Activated naive CD4-positive, alpha-beta T cell treated with anti-CD3 and anti-CD28 coated beads, Interleukin-2, amount 50 U/mL, for 72 hours (primary cell): ENCODE data around the gene CYP3A5. TPM values are rescaled to one million over a fixed set of nuclear protein-coding genes. Genes with fewer than 3 reads are reported as not detected.
A peak's percentile ranks its signal among the peaks of the same experiment; 100 is the strongest.

ENCODE experiments used
- ATAC-seq, 2 donors: fragments of 150-1000 bp; cut with Tn5 transposase; 2 replicates each; pipeline ENCODE4 v1.10.0; 2021; ENCODE audit warnings: mild to moderate bottlenecking in 2 of 2, moderate library complexity in 2 of 2
- DNase-seq, 2 donors: peaks; one replicate each; pipeline ENCODE4 v3.0.0; 2021 to 2022; ENCODE audit warnings: low spot score in 2 of 2
- H3K27ac Mint-ChIP-seq, 2 donors: one replicate each; pipeline ENCODE4 v1.8.0; 2022; ENCODE audit warnings: mild to moderate bottlenecking in 2 of 2, mixed read lengths in 2 of 2
- H3K36me3 Mint-ChIP-seq, 2 donors: one replicate each; pipeline ENCODE4 v1.8.0; 2022; ENCODE audit warnings: mixed read lengths in 2 of 2
- H3K9me3 Mint-ChIP-seq, 2 donors: one replicate each; pipeline ENCODE4 v1.8.0; 2022; ENCODE audit warnings: mixed read lengths in 2 of 2
- total RNA-seq, 2 donors: library from RNA; stranded (reverse); gene quantifications; one replicate each; pipeline ENCODE4 v1.2.3, GENCODE V29; 2022

Gene CYP3A5
- total RNA-seq, 2 donors from 2014 or later = 0.41 TPM; not detected in 1

DNA sequence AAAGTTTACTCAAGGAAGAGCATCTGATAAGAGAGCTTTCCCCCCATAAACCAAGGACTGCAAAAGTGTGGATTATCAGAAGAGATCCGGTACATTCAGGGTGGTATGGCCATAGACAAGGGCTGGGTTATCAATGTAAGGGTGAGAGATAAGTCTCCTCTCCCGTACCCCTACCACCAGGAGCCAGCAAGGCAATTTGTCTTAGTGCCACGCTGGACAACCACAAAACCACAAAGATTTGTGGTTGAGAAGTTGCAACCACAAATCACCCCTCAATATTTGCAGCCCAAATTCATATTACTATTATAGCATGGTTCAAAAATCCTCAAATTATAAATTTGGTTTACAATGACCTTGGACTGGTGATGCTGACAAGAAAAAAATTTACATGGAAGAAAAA is 65.3 kb downstream of the CYP3A5 start:
- H3K27ac Mint-ChIP-seq = peak overlapping the region in 1 of 2 donors; percentile 27
- ATAC-seq = no peak
- DNase-seq = no peak
- peaks cover 9 to 21% of the 10 kb centered on the region in 2 donors for H3K36me3 Mint-ChIP-seq
- H3K9me3 Mint-ChIP-seq = peaks cover 0 to 5% of the 10 kb centered on the region in 2 donors

DNA sequence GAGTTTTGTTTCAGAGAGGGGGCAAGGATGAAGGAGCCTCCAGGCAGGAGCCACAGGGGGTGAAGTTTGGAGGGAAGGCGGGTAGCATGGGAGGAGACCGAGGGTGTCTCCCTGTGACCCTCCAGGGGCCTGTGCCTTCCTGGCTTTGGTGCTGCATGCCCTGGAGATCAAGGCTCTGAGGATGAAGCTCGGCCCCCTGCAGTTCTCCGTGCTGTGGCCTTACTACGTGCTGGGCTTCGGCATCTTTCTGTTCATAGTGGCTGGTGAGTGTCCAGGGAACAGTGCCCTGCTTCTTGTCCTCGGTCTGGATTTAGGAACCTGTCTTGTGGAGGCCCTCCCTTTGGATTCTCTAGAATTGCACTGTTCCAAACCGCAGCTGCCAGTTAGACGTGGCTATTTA is 72.2 kb downstream of the CYP3A5 start:
- ATAC-seq (no peak), DNase-seq (no peak)
- no peaks in the 10 kb centered on the region for H3K36me3 Mint-ChIP-seq
- no peak overlapping the region for H3K27ac Mint-ChIP-seq
- H3K9me3 Mint-ChIP-seq = no peaks in the 10 kb centered on the region

DNA sequence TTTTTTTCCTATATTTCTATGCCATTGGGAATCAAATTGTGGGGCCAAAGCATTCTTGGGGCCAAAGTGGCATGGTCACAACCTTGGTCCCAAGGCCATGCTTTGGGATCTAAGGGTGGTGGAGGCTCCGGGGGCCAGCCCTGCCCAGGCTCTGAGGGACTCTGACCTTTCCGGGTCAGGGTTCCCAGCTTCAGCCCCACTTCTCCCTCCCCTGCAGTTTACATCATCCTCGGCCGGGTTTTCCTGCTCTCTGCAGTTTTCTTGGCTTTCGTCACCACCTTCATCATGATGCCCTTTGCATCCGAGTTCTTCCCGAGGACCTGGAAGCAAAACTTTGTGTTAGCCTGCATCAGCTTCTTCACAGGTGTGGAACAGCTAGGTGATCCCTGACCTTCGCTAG is 73.3 kb downstream of the CYP3A5 start:
- DNase-seq (no peak), ATAC-seq (no peak)
- H3K36me3 Mint-ChIP-seq = no peaks in the 10 kb centered on the region
- H3K27ac Mint-ChIP-seq = no peak overlapping the region
- no peaks in the 10 kb centered on the region for H3K9me3 Mint-ChIP-seq

DNA sequence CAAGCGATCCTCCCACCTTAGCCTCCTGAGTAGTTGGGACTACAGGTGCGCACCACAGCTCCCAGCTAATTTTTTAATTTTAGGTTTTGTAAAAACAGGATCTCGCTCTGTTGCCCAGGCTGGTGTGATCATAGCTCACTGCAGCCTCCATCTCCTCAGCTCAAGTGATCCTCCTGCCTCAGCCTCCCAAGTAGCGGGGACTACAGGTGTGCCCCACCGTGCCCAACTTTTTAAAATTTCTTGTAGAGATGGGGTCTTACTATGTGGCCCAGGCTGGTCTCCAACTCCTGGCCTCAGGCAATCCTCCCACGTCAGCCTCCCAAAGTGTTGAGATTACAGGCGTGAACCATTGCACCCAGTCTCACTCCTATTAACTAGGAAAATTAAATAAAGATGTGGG is 74.3 kb downstream of the CYP3A5 start:
- ATAC-seq (no peak), DNase-seq (no peak)
- Mint-ChIP-seq H3K27ac (no peak overlapping the region), H3K36me3 (no peaks in the 10 kb centered on the region), H3K9me3 (no peaks in the 10 kb centered on the region)

DNA sequence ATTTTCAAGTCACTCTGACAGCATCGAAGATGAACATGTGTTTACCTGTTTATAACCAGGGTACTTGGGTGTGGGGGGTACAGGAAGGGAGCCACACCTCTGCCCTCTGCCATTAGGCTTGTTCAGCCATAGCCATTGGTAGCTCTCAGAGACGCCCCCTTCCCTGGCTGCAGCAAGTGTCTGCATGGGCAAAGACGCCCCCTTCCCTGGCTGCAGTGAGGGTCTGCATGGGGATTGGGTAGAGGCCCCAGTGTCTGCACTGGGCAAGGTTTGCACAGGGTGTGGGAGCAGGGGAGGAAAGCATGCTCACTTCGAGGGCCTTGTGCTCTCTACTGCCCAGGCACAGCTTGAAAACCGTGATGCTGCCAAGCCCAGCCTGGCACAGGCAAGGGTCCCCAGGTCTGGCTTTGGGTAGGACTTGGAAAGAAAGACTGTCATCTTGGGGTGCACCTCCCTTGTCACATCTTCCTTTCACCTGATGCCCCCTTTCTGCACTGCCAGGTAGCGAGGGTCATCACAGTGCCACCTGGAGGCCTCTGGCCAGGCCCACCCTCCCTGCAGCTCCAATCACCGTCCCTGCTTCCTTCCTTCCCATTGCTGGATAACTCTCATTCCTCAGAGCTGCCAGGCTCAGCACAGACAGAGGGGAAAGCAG is 78.0 kb downstream of the CYP3A5 start:
- Mint-ChIP-seq H3K9me3 (no peaks in the 10 kb centered on the region), H3K36me3 (no peaks in the 10 kb centered on the region), H3K27ac (no peak overlapping the region)
- DNase-seq (no peak), ATAC-seq (no peak)

DNA sequence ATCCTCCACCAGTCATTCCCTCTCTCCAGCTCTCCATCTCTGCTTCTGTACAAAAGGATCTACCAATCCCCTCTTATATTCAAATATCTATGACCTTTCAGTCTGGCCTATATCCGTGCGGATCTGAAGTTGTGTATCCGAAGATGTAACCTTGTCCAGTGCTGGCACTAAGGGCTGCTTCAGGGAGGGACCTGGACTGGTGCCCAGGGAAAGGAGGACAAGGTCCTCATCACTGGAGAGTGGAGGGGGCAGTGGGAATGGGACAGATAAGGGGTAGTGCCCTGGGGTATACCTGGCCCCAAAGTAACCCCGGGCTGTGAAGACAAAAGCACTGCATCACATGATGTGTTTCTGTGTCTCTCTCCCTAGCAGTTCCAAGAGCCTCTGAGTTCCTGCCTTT is 80.0 kb downstream of the CYP3A5 start:
- Mint-ChIP-seq H3K27ac (no peak overlapping the region), H3K9me3 (no peaks in the 10 kb centered on the region), H3K36me3 (no peaks in the 10 kb centered on the region)
- ATAC-seq = no peak
- no peak for DNase-seq

Other genes with a start within 250 kb of the CYP3A5 start
- gene PTCD1, start 241.2 kb downstream of the CYP3A5 start, total RNA-seq = 1 to 10 TPM; 4.4 to 4.5 TPM
- gene CPSF4, start 241.1 kb downstream of the CYP3A5 start, total RNA-seq = 10 to 100 TPM; 47.5 to 62.1 TPM
- 100 to 1,000 TPM; 287 to 438 TPM for gene ATP5MF, start 213.8 kb downstream of the CYP3A5 start, total RNA-seq
- gene ZNF789, start 207.1 kb downstream of the CYP3A5 start, total RNA-seq = 10 to 100 TPM; 21.5 to 49.7 TPM
- gene ZNF394, start 179.7 kb downstream of the CYP3A5 start, total RNA-seq = 10 to 100 TPM; 25.0 to 50.7 TPM
- gene ZKSCAN5, start 175.3 kb downstream of the CYP3A5 start, total RNA-seq = 10 to 100 TPM in 1 of 2 donors, 1 to 10 TPM in 1; 9.6 to 14.0 TPM
- gene FAM200A, start 127.9 kb downstream of the CYP3A5 start, total RNA-seq = 1 to 10 TPM; 2.2 to 5.4 TPM
- gene ZNF655, start 121.4 kb downstream of the CYP3A5 start, total RNA-seq = 10 to 100 TPM; 50.8 to 66.7 TPM
- gene TMEM225B, start 81.7 kb downstream of the CYP3A5 start, total RNA-seq = 1 to 10 TPM in 1 of 2 donors, under 1 TPM in 1; 0.76 to 4.1 TPM
- gene ZSCAN25, start 63.0 kb downstream of the CYP3A5 start, total RNA-seq = 10 to 100 TPM; 30.7 to 31.8 TPM
- gene CYP3A7, start 55.2 kb upstream of the CYP3A5 start, total RNA-seq = not detected
- under 1 TPM in 1 of 2 donors, not detected in 1; 0.14 TPM for gene CYP3A4, start 104.2 kb upstream of the CYP3A5 start, total RNA-seq
- not detected for gene CYP3A43, start 148.0 kb upstream of the CYP3A5 start, total RNA-seq
- under 1 TPM in 1 of 2 donors, not detected in 1; 0.31 TPM for gene OR2AE1, start 197.0 kb upstream of the CYP3A5 start, total RNA-seq
- gene TRIM4, start 239.5 kb upstream of the CYP3A5 start, total RNA-seq = 10 to 100 TPM; 25.8 to 28.3 TPM
- under 1 TPM; 0.68 to 0.89 TPM for gene GJC3, start 249.6 kb upstream of the CYP3A5 start, total RNA-seq